Peyer's patch (tissue), 4 donors: ENCODE data around the gene ASF1B.

ENCODE experiments used
- POLR2A ChIP-seq, 2 donors: fragments of 450-650 bp; IDR thresholded peaks; one replicate each; pipeline ENCODE4 v1.5.1; 2017; ENCODE audit warnings: antibody characterized with exemption in 2 of 2, mild to moderate bottlenecking in 2 of 2, moderate library complexity in 2 of 2
- TF ChIP-seq, protein P1 (sequence below), 6 experiments: fragments of 450-650 bp in 4 of 6; fragments of 200-600 bp in 2 of 6; sonication (generic) in 1 of 6; IDR thresholded peaks; one replicate each; pipeline ENCODE4 v1.5.1; 2017 to 2019; ENCODE audit warnings: antibody characterized with exemption in 6 of 6, mild to moderate bottlenecking in 3 of 6, moderate library complexity in 1 of 6

DNA sequence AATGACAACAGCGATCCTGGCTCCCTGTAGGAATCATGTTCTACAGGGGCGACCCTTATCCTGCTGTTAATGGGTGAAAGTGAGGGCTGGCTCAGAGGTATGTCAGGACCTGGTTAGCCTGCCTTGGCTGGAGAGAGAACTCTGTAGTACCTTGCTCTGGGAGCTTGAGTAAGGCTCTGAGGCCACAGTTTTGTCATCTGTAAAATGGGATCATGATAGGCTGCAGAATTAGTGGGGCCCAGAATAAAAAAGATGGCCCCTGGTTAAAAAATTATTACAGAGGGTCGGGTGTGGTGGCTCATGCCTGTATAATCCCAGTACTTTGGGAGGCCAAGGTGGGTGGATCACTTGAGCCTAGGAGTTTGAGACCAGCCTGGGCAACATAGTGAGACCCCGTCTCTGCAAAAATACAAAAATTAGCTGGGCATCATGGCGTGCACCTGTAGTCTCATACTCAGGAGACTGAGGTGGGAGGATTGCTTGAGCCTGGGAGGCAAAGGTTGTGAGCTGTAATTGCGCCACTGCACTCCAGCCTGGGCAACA lies 35.3 kb downstream of the ASF1B start:
- TF ChIP-seq, protein P1, sequence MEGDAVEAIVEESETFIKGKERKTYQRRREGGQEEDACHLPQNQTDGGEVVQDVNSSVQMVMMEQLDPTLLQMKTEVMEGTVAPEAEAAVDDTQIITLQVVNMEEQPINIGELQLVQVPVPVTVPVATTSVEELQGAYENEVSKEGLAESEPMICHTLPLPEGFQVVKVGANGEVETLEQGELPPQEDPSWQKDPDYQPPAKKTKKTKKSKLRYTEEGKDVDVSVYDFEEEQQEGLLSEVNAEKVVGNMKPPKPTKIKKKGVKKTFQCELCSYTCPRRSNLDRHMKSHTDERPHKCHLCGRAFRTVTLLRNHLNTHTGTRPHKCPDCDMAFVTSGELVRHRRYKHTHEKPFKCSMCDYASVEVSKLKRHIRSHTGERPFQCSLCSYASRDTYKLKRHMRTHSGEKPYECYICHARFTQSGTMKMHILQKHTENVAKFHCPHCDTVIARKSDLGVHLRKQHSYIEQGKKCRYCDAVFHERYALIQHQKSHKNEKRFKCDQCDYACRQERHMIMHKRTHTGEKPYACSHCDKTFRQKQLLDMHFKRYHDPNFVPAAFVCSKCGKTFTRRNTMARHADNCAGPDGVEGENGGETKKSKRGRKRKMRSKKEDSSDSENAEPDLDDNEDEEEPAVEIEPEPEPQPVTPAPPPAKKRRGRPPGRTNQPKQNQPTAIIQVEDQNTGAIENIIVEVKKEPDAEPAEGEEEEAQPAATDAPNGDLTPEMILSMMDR (IDR thresholded peaks at IDR 0.05): no peak
- TF ChIP-seq POLR2A (IDR thresholded peaks at IDR 0.05): no peak
